Activated effector memory CD4-positive, alpha-beta T cell treated with anti-CD3 and anti-CD28 coated beads, Interleukin-2, amount 50 U/mL, for 16 hours (primary cell): ENCODE data around the gene ZKSCAN7.
"Not testable (repeated sequence)": the region's sequence is repeated elsewhere in the genome, so short reads cannot be mapped to it uniquely, and the experiment has no call there.

Source experiments
- DNase-seq: peaks from one replicate; pipeline ENCODE4 v3.0.0-alpha.2; 2020

Gene ZKSCAN7

DNA sequence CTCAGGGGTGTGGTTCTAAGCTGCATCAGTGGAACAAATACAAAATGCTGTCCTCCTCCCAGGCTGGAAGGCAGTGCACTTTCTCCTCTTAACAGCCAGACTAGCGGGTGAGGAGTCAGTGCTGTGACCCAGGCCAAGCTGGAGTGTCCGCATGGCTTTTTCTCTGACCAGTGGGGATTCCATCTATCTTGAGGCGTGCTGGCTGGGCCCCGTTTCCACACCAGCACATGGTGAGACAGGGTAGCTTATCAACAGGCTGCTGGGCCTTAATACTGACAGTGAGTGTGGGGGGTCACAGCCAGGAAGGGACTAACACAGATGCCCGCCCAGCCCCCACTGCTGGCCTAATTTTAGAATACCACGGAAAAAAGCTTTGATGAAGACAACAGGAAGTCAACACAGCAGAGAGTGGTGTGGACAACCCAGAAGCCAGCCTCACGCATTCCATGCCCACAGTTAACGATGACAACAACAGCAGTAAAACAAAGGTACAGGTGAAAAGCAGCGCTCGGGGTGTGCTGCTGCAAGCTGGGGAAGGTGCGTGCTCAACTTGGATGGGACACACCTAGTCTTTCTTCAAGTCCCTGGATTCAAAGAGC, 22.5 kb downstream of the ZKSCAN7 start:
- not testable (repeated sequence) for DNase-seq

DNA sequence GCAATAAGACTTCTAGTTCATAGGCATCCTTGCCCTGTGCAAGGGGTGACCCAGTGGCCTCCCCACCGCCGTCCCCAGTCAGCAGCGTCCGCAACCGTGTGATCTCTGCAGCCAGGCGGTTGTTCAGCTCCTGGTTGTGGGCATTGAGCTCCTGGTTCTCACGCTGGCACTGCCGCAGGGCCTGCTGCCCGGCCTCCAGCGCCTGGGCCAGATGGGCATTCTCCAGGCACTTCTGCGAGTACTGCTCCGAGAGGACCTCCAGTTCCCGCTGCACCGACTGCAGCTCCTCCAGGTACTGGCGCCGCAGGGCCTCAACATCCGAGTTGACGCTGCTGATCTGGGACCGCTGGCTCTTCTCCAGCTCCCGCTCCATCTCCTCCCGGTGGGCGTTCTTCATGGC, 23.3 kb downstream of the ZKSCAN7 start:
- not testable (repeated sequence) for DNase-seq

DNA sequence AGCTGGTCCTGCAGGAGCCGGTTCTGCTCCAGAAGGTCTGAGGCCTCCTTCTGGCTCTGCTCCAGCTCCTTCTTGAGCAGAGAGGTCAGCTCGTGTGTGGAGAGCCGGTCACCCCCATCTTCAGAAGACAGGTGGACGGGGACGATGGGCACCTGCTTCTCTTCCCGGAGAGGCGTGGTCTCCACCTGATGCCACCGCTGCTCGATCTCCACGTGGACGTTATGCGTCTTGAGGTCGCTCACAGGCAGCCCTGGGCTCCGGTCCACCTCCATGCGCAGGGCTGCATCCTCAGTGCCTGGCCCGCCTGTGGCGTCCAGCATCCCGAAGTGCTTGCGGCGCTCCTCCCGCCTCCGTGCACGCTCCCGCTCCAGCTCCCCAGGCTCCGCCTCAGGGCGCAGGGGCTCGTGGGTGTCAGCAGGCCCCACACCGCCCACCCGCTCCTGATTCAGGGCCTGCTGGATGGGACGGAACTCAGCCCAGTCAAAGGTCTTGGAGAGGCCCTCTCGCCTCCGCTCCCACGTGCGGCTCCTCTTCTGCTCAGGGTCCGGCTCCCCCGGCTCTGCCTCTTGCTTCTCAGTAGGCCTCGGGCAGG, 24.0 kb downstream of the ZKSCAN7 start:
- not testable (repeated sequence) for DNase-seq

DNA sequence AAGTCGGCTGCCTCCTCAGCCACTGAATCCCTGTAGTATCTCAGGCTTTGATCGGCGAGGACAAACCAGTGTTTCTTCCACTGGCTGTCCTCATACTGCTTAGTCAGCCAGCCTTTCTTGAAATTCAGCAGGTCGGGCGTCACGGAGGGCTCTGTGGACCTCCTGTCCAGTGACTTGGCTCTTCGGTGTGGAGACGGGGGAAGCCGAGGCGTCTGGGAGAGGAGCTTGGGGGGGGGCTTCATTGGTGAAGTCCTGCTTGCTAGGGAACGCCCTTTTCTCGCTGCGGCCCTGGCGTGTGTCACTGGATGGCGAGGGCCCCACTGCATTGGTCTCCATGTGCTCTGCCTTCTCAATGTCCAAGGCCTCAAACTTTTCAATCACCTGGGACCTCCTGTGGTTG, 24.8 kb downstream of the ZKSCAN7 start:
- DNase-seq: not testable (repeated sequence)

DNA sequence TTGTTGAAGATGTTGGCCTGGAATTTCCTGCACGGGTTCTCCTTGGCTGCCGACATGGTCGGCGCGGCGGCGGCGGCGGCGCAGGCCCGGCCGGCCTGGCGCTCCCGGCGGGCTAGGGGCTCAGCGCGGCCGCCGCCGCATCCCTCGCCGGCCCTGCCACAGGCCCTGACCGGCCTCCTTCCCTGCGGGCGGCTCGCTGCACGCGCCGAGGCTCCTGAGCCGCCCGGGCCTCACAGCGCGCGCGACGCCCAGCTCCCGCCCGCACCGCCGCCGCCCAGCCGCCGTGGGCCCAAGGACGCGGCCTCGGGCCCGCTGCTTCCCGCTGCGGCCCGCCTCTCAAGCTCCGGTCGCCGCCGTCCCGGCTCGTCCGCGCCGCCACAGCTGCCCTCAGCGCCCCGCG, 26.0 kb downstream of the ZKSCAN7 start:
- DNase-seq: not testable (repeated sequence)

DNA sequence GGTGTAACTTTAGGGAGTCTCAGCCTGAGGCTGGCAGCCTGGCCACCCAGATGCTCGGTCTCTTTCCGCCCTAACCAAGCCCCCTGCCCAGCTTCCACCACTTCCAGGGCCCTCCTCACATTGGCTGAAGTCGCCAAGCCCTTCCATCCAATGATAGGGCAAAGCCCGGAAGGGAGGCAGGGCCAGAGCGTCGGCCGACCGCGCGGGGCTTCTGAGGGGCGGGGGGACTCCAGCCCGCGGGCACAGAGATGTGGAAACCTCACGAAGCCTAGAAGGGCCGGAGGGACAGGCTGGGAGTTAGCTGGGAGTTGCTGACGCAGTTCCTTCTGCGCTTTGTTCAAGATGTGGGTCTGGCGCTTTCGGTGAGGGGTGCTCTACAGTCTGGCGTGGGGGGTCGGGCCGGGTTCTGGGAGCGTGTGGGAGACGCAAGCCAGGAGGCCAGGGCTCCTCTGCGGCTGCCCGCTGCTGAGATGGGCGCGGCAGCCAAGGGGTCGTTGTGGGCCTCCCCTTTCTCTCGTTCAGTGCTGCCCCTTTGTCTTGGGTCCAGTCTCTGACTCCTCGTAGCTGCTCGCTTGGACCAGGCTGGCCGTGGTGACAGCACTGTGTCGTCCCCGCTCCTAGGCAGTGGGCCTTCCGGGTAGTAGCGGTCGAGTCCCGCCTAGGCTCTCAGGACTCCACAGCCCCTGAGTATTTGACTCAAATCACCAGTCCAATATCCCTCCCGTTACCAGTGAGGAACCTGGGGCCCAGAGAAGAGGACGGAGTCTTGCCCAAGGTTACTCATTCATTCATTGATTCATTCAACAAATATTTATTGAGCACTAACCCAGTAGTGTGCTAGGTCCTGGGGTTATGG, 29.9 kb downstream of the ZKSCAN7 start, which contains the start of gene ZNF660:
Gene ZNF660 (plus strand): TSS at position 319 of the 856 bp plus-strand sequence. CDS start 9,230 bp downstream, outside the sequence.
- no peak for DNase-seq

DNA sequence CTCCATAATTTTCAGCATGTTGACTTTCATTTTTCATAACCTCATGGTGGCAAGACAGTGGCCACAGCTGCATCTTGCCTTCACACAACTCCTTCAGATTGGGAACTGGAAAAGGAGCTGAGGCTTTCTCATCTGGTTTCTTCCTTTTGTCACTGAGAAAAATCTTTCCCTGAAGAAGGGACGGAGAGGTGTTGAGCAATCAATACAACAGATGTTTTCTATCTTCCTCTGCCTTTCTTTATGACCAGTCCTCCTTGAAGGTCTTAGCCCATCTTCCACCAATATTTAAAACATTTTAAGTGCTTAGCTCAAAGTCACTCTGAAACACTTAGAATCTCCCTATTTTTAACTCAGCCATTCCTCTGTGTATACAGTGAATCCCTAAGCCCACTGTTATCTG, 41.6 kb downstream of the ZKSCAN7 start:
- DNase-seq: no peak

DNA sequence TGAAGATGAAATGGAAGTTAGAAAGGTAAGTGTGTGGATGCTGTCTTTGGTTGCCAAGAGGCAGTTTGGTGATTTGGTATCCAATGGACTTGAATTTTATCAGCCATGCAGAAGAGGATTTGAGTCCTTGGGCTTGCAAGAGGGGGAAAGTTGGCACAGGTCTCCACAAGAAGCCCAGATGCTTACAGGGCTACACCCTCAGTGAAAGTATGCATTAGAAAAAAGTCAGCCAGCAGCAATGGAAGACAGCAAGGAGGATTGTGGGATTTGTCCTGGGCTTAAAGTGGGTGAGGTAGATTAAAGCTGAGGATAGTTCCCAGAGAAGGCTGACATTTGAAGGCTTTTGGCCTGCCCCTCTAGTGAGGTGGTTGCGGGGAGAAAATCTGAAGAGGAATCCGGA, 46.8 kb downstream of the ZKSCAN7 start:
- no peak for DNase-seq

DNA sequence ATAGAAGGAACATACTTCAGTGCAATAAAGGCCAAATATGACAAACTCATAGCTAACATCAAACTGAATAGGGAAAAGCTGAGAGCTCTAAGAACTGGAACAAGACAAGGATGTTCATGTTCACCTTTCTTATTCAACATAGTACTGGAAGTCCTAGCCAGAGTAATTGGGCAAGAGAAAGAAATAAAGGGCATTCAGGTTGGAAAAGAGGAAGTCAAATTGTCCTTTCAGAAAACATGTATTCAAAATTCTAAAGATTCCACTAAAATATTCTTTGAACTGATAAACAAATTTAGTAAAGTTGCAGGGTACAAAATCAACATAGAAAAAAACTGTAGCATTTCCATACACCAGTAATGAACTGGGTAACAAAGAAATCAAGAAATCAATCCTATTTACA, 57.7 kb downstream of the ZKSCAN7 start:
- no peak for DNase-seq
